KMS-11 (cell line): ENCODE results near the gene NRDC.

Experiments used
- H2AFZ ChIP-seq: fragments of 200-600 bp; sonication (generic); 2 replicates; pipeline ENCODE4 v1.6.1; 2016; ENCODE audit warnings: antibody characterized with exemption, mixed run types, low read depth
- H3K27ac ChIP-seq: fragments of 200-600 bp; sonication (generic); 2 replicates; pipeline ENCODE4 v1.6.1; 2016; ENCODE audit warnings: mild to moderate bottlenecking, mixed run types
- H3K27me3 ChIP-seq: fragments of 200-600 bp; sonication (generic); 2 replicates; pipeline ENCODE4 v1.6.1; 2017; ENCODE audit warnings: mild to moderate bottlenecking, low read depth, mixed run types, moderate library complexity; ENCODE audit not compliant: insufficient read depth
- H3K36me3 ChIP-seq: fragments of 200-600 bp; sonication (generic); 2 replicates; pipeline ENCODE4 v1.6.1; 2017; ENCODE audit warnings: mild to moderate bottlenecking, mixed run types; ENCODE audit not compliant: insufficient read depth
- H3K4me1 ChIP-seq: fragments of 200-600 bp; sonication (generic); 2 replicates; pipeline ENCODE4 v1.6.1; 2016; ENCODE audit warnings: mild to moderate bottlenecking, low read depth, mixed run types; ENCODE audit not compliant: poor library complexity, severe bottlenecking
- H3K4me2 ChIP-seq: fragments of 200-600 bp; sonication (generic); 2 replicates; pipeline ENCODE4 v1.7.0; 2016; ENCODE audit warnings: mild to moderate bottlenecking, mixed run types
- H3K4me3 ChIP-seq: fragments of 200-600 bp; sonication (generic); IDR thresholded peaks from 2 replicates; pipeline ENCODE4 v1.6.1; 2017; ENCODE audit warnings: low read depth, low read length, mixed read lengths; ENCODE audit not compliant: insufficient read depth
- H3K79me2 ChIP-seq: fragments of 200-600 bp; sonication (generic); 2 replicates; pipeline ENCODE4 v1.6.1; 2016; ENCODE audit warnings: low read depth, mixed run types; ENCODE audit not compliant: insufficient read depth
- H3K9ac ChIP-seq: fragments of 200-600 bp; sonication (generic); 2 replicates; pipeline ENCODE4 v1.6.1; 2016; ENCODE audit warnings: mild to moderate bottlenecking, mixed run types
- H4K20me1 ChIP-seq: fragments of 200-600 bp; sonication (generic); 2 replicates; pipeline ENCODE4 v1.6.1; 2016; ENCODE audit warnings: mild to moderate bottlenecking, mixed run types; ENCODE audit not compliant: insufficient read depth
- CTCF ChIP-seq: fragments of 200-600 bp; sonication (generic); conservative IDR thresholded peaks from 2 replicates; pipeline ENCODE4 v1.6.1; 2017; ENCODE audit warnings: low read depth, mild to moderate bottlenecking, antibody characterized with exemption, low read length, moderate library complexity, mixed read lengths

Gene NRDC

GRCh38 chr1:51792864-51793263, 85.7 kb downstream of the NRDC start:
- TF ChIP-seq CTCF: no peak
- H3K4me2 ChIP-seq: peak overlapping the region; percentile 24; the same call in 1 of the 2 replicates
- no peak overlapping the region for H3K4me3 ChIP-seq
- H3K27me3 ChIP-seq: no peaks in the 10 kb centered on the region
- no peaks in the 10 kb centered on the region for H4K20me1 ChIP-seq
- H3K27ac ChIP-seq: peak overlapping the region; percentile 25; the same call in 1 of the 2 replicates
- H3K36me3 ChIP-seq: peaks cover 6% of the 10 kb centered on the region; the same call in 1 of the 2 replicates
- H3K79me2 ChIP-seq: no peaks in the 10 kb centered on the region
- no peak overlapping the region for H2AFZ ChIP-seq
- H3K4me1 ChIP-seq: peaks cover 28% of the 10 kb centered on the region
- no peak overlapping the region for H3K9ac ChIP-seq

- TF ChIP-seq CTCF: no peak
- H3K27me3 ChIP-seq: no peaks in the 10 kb centered on the region
- no peaks in the 10 kb centered on the region for H3K79me2 ChIP-seq
- no peak overlapping the region for H3K4me3 ChIP-seq
- peaks cover 28% of the 10 kb centered on the region for H3K4me1 ChIP-seq
- no peak overlapping the region for H3K27ac ChIP-seq
- no peak overlapping the region for H3K9ac ChIP-seq
- H3K36me3 ChIP-seq: peaks cover 6% of the 10 kb centered on the region; the same call in 1 of the 2 replicates
- H4K20me1 ChIP-seq: no peaks in the 10 kb centered on the region
- no peak overlapping the region for H2AFZ ChIP-seq
- H3K4me2 ChIP-seq: no peak overlapping the region
Measured at GRCh38 chr1:51791888-51792287, 86.6 kb downstream of the NRDC start.

- no peaks in the 10 kb centered on the region for H4K20me1 ChIP-seq
- H3K27ac ChIP-seq: no peak overlapping the region
- peaks cover 28% of the 10 kb centered on the region for H3K4me1 ChIP-seq
- peaks cover 6% of the 10 kb centered on the region; the same call in 1 of the 2 replicates for H3K36me3 ChIP-seq
- no peak overlapping the region for H2AFZ ChIP-seq
- H3K4me3 ChIP-seq: no peak overlapping the region
- no peak overlapping the region for H3K9ac ChIP-seq
- no peak for TF ChIP-seq CTCF
- H3K79me2 ChIP-seq: no peaks in the 10 kb centered on the region
- H3K27me3 ChIP-seq: no peaks in the 10 kb centered on the region
- no peak overlapping the region for H3K4me2 ChIP-seq
Measured at GRCh38 chr1:51790385-51790784, 88.1 kb downstream of the NRDC start.

- Histone ChIP-seq H3K27me3 (no peaks in the 10 kb centered on the region), H3K79me2 (no peaks in the 10 kb centered on the region), H3K4me1 (peaks cover 20% of the 10 kb centered on the region), H3K4me3 (no peak overlapping the region), H4K20me1 (no peaks in the 10 kb centered on the region), H3K4me2 (no peak overlapping the region), H2AFZ (no peak overlapping the region), H3K27ac (no peak overlapping the region), H3K36me3 (peaks cover 6% of the 10 kb centered on the region; the same call in 1 of the 2 replicates), H3K9ac (no peak overlapping the region)
- TF ChIP-seq CTCF: no peak
Measured at GRCh38 chr1:51789342-51789741, 89.2 kb downstream of the NRDC start.
